Measurements from ENCODE around the gene SYNPO.

- TF ChIP-seq CTCF (IDR thresholded peaks at IDR 0.05; ENCODE audit: poor library complexity, severe bottlenecking) = no peak
- TF ChIP-seq EZH2 (IDR thresholded peaks at IDR 0.05; ENCODE audit: borderline replicate concordance, insufficient read depth, low read length, poor library complexity, severe bottlenecking) = no peak
- no peak for TF ChIP-seq TAF1 (IDR thresholded peaks at IDR 0.05; ENCODE audit: low read depth)
- no peak for TF ChIP-seq MXI1 (conservative IDR thresholded peaks at IDR 0.05; ENCODE audit: poor library complexity, severe bottlenecking)
- no peak for TF ChIP-seq SMC3 (conservative IDR thresholded peaks at IDR 0.05; ENCODE audit: poor library complexity)
- TF ChIP-seq EP300 (conservative IDR thresholded peaks at IDR 0.05; ENCODE audit: poor library complexity, severe bottlenecking) = no peak
- TF ChIP-seq POLR2AphosphoS5 (IDR thresholded peaks at IDR 0.05) = no peak
- no peak for TF ChIP-seq RAD21 (conservative IDR thresholded peaks at IDR 0.05)
- TF ChIP-seq REST (IDR thresholded peaks at IDR 0.05; ENCODE audit: borderline replicate concordance) = no peak
These were observed 34.0 kb upstream of the SYNPO start for GRCh38 chr5:150606476-150606875.

All from neural cell (in vitro differentiated cells).